Neuronal stem cell (in vitro differentiated cells): Measurements from ENCODE around the gene LGMN.
A peak's percentile ranks its signal among the peaks of the same experiment; 100 is the strongest.

ENCODE experiments used
- DNase-seq: peaks from one replicate; pipeline ENCODE4 v3.0.0-alpha.2; 2013; ENCODE audit warnings: low spot score
- H2AFZ ChIP-seq: one replicate; pipeline ENCODE4 v1.6.1; 2013; ENCODE audit warnings: mild to moderate bottlenecking, low read length, inconsistent platforms
- H2AK5ac ChIP-seq: 2 replicates; pipeline ENCODE4 v1.6.1; 2013; ENCODE audit warnings: low read depth, mild to moderate bottlenecking, inconsistent platforms, low read length, moderate library complexity, mixed read lengths
- H2BK120ac ChIP-seq: 2 replicates; pipeline ENCODE4 v1.6.1; 2013; ENCODE audit warnings: low read depth, mild to moderate bottlenecking, inconsistent platforms, low read length, moderate library complexity, mixed read lengths
- H2BK12ac ChIP-seq: one replicate; pipeline ENCODE4 v1.6.1; 2013; ENCODE audit warnings: low read length, inconsistent platforms
- H2BK15ac ChIP-seq: 2 replicates; pipeline ENCODE4 v1.6.1; 2013; ENCODE audit warnings: mild to moderate bottlenecking, low read length, inconsistent platforms, mixed read lengths
- H2BK5ac ChIP-seq: one replicate; pipeline ENCODE4 v1.6.1; 2013; ENCODE audit warnings: inconsistent platforms, mild to moderate bottlenecking, low read length, moderate library complexity
- H3K14ac ChIP-seq: one replicate; pipeline ENCODE4 v1.6.1; 2013; ENCODE audit warnings: low read length, inconsistent platforms
- H3K18ac ChIP-seq: 2 replicates; pipeline ENCODE4 v1.6.1; 2013; ENCODE audit warnings: low read length, inconsistent platforms
- H3K23ac ChIP-seq: 2 replicates; pipeline ENCODE4 v1.6.1; 2013; ENCODE audit warnings: low read depth, mild to moderate bottlenecking, mixed read lengths, low read length, inconsistent platforms; ENCODE audit not compliant: poor library complexity
- H3K27ac ChIP-seq: replicated peaks from 3 replicates; pipeline ENCODE4 v1.5.1; 2013; ENCODE audit warnings: low read length, inconsistent platforms
- H3K27me3 ChIP-seq, 3 experiments: 2 replicates each; pipeline ENCODE4 v1.6.1; 2013; ENCODE audit warnings: low read length in 3 of 3, mild to moderate bottlenecking in 2 of 3, inconsistent platforms in 1 of 3, low read depth in 1 of 3, mixed read lengths in 1 of 3, moderate library complexity in 1 of 3; ENCODE audit not compliant: control insufficient read depth in 3 of 3, insufficient read depth in 3 of 3
- H3K36me3 ChIP-seq, 2 donors: replicated peaks in 1 of 2; 2 replicates each; pipeline ENCODE4 v1.6.1; 2013; ENCODE audit warnings: low read length in 2 of 2; ENCODE audit not compliant: control insufficient read depth in 2 of 2, insufficient read depth in 2 of 2
- H3K4ac ChIP-seq: 2 replicates; pipeline ENCODE4 v1.6.1; 2013; ENCODE audit warnings: inconsistent platforms, mild to moderate bottlenecking, low read length, moderate library complexity
- H3K4me1 ChIP-seq, 2 donors: 1 replicate in 1 of 2; 2 replicates in 1 of 2; pipeline ENCODE4 v1.6.1; 2013; ENCODE audit warnings: low read length in 2 of 2, low read depth in 1 of 2; ENCODE audit not compliant: control insufficient read depth in 2 of 2, insufficient read depth in 1 of 2
- H3K4me2 ChIP-seq: one replicate; pipeline ENCODE4 v1.6.1; 2013; ENCODE audit warnings: mild to moderate bottlenecking, low read length, inconsistent platforms; ENCODE audit not compliant: insufficient read depth, poor library complexity, severe bottlenecking
- H3K4me3 ChIP-seq, 2 donors: 2 replicates each; pipeline ENCODE4 v1.5.1; 2013; ENCODE audit warnings: low read length in 2 of 2, mild to moderate bottlenecking in 2 of 2, inconsistent platforms in 1 of 2, moderate library complexity in 1 of 2
- H3K79me1 ChIP-seq: one replicate; pipeline ENCODE4 v1.6.1; 2013; ENCODE audit warnings: low read depth, mild to moderate bottlenecking, inconsistent platforms, low read length, moderate library complexity
- H3K9ac ChIP-seq: one replicate; pipeline ENCODE4 v1.6.1; 2013; ENCODE audit warnings: mild to moderate bottlenecking, low read depth, low read length, inconsistent platforms; ENCODE audit not compliant: poor library complexity
- H3K9me3 ChIP-seq, 2 donors: replicated peaks in 1 of 2; 2 replicates each; pipeline versions ENCODE3 to v1.6.1; 2013; ENCODE audit warnings: low read length in 2 of 2, mild to moderate bottlenecking in 2 of 2, inconsistent platforms in 1 of 2, low read depth in 1 of 2, mixed read lengths in 1 of 2, moderate library complexity in 1 of 2; ENCODE audit not compliant: control insufficient read depth in 2 of 2, insufficient read depth in 1 of 2
- H4K8ac ChIP-seq: one replicate; pipeline ENCODE4 v1.6.1; 2013; ENCODE audit warnings: low read depth, mild to moderate bottlenecking, inconsistent platforms, low read length, moderate library complexity
- H4K91ac ChIP-seq: one replicate; pipeline ENCODE4 v1.6.1; 2013; ENCODE audit warnings: low read length, low read depth, mild to moderate bottlenecking, inconsistent platforms; ENCODE audit not compliant: poor library complexity
- WGBS, 2 donors: extraction: QIAGEN DNeasy Blood & Tissue Kit; methylation state at CpG; one replicate each; pipeline ENCODE4 v1.1.7; 2013; ENCODE audit warnings: missing lambda C conversion rate in 2 of 2, mixed read lengths in 1 of 2; ENCODE audit not compliant: insufficient read length in 2 of 2, insufficient replicate concordance in 1 of 2; ENCODE audit errors: extremely low coverage in 2 of 2; 5-methylcytosine and 5-hydroxymethylcytosine counted together

Gene LGMN

GRCh38 chr14:92676403-92677086 is 71.9 kb downstream of the LGMN start:
- Histone ChIP-seq H3K18ac (no peak overlapping the region), H3K36me3 (peaks cover 0 to 12% of the 10 kb centered on the region in 2 donors), H2BK5ac (no peak overlapping the region), H3K27ac (no peak overlapping the region), H3K4me2 (no peak overlapping the region), H3K9ac (no peak overlapping the region), H2AK5ac (no peak overlapping the region), H2BK120ac (no peak overlapping the region), H4K8ac (no peak overlapping the region), H3K4me1 (no peaks in the 10 kb centered on the region), H3K79me1 (no peaks in the 10 kb centered on the region), H4K91ac (no peak overlapping the region), H3K27me3 (no peaks in the 10 kb centered on the region), H3K14ac (peak overlapping the region; percentile 11), H2AFZ (no peak overlapping the region), H3K4me3 (no peak overlapping the region), H3K4ac (no peak overlapping the region), H2BK12ac (no peak overlapping the region), H3K23ac (no peak overlapping the region), H3K9me3 (no peaks in the 10 kb centered on the region), H2BK15ac (no peak overlapping the region)
- no peak for DNase-seq
- WGBS, 2 donors: no CpG with 5 or more reads among the region's 8 CpGs

- Histone ChIP-seq H3K27ac (no peak overlapping the region), H3K79me1 (no peaks in the 10 kb centered on the region), H3K23ac (no peak overlapping the region), H3K4me1 (no peaks in the 10 kb centered on the region), H3K36me3 (peaks cover 0 to 12% of the 10 kb centered on the region in 2 donors), H3K9ac (no peak overlapping the region), H2AK5ac (no peak overlapping the region), H3K27me3 (no peaks in the 10 kb centered on the region), H3K18ac (no peak overlapping the region), H3K9me3 (no peaks in the 10 kb centered on the region), H3K4me3 (no peak overlapping the region), H2BK15ac (no peak overlapping the region), H2AFZ (no peak overlapping the region), H2BK5ac (no peak overlapping the region), H4K91ac (no peak overlapping the region), H2BK12ac (no peak overlapping the region), H2BK120ac (no peak overlapping the region), H3K4me2 (no peak overlapping the region), H3K4ac (no peak overlapping the region), H3K14ac (peak overlapping the region; percentile 11), H4K8ac (no peak overlapping the region)
- WGBS, 2 donors: no CpG with 5 or more reads among the region's 9 CpGs
- DNase-seq: no peak
Measured at GRCh38 chr14:92675976-92676375, 72.5 kb downstream of the LGMN start.

DNA sequence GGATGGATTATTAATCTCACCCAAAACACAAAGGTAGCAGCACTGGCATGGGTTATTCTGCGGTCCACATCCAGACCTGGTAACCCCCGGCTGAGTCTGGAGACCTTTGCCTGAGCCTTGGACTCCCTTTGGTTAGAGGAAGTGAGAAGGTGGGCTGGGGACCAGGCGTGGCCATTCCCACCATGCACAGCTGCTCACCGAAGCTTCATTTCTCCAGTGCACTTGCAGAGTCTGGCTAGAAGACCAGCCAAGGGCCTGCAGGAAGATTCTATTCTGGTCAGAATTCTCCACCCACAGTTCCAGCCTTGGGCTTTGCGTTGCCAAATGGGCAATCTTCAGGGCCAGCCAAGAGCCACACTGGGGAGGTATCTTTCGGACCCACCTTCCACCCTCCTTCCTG is 73.0 kb downstream of the LGMN start:
- H3K4me1 ChIP-seq: no peaks in the 10 kb centered on the region
- H2AFZ ChIP-seq: no peak overlapping the region
- no peak overlapping the region for H3K27ac ChIP-seq
- H2BK15ac ChIP-seq: no peak overlapping the region
- no peak for DNase-seq
- no peak overlapping the region for H3K4me2 ChIP-seq
- H2BK5ac ChIP-seq: no peak overlapping the region
- no CpG with 5 or more reads among the region's 6 CpGs for WGBS, 2 donors
- no peaks in the 10 kb centered on the region for H3K79me1 ChIP-seq
- no peaks in the 10 kb centered on the region for H3K9me3 ChIP-seq
- H3K4me3 ChIP-seq: no peak overlapping the region
- H3K27me3 ChIP-seq: no peaks in the 10 kb centered on the region
- no peak overlapping the region for H2BK12ac ChIP-seq
- no peak overlapping the region for H2AK5ac ChIP-seq
- no peak overlapping the region for H3K9ac ChIP-seq
- no peak overlapping the region for H3K14ac ChIP-seq
- no peak overlapping the region for H3K4ac ChIP-seq
- no peak overlapping the region for H2BK120ac ChIP-seq
- no peak overlapping the region for H3K18ac ChIP-seq
- no peak overlapping the region for H4K8ac ChIP-seq
- no peak overlapping the region for H4K91ac ChIP-seq
- peaks cover 0 to 12% of the 10 kb centered on the region in 2 donors for H3K36me3 ChIP-seq
- H3K23ac ChIP-seq: no peak overlapping the region

GRCh38 chr14:92673601-92674150 is 74.8 kb downstream of the LGMN start:
- H3K79me1 ChIP-seq: no peaks in the 10 kb centered on the region
- no peak overlapping the region for H4K8ac ChIP-seq
- no peak for DNase-seq
- H3K14ac ChIP-seq: no peak overlapping the region
- no peak overlapping the region for H4K91ac ChIP-seq
- no peaks in the 10 kb centered on the region for H3K9me3 ChIP-seq
- no CpG with 5 or more reads among the region's 19 CpGs for WGBS, 2 donors
- no peak overlapping the region for H3K18ac ChIP-seq
- no peak overlapping the region for H2AFZ ChIP-seq
- H3K4me1 ChIP-seq: no peaks in the 10 kb centered on the region
- no peak overlapping the region for H3K27ac ChIP-seq
- no peaks in the 10 kb centered on the region for H3K27me3 ChIP-seq
- no peak overlapping the region for H3K4me2 ChIP-seq
- H2AK5ac ChIP-seq: no peak overlapping the region
- H3K9ac ChIP-seq: no peak overlapping the region
- H3K4ac ChIP-seq: no peak overlapping the region
- no peak overlapping the region for H2BK5ac ChIP-seq
- no peak overlapping the region for H2BK12ac ChIP-seq
- H2BK120ac ChIP-seq: no peak overlapping the region
- H3K23ac ChIP-seq: no peak overlapping the region
- peaks cover 0 to 12% of the 10 kb centered on the region in 2 donors for H3K36me3 ChIP-seq
- no peak overlapping the region for H3K4me3 ChIP-seq
- no peak overlapping the region for H2BK15ac ChIP-seq
